ENCODE results near the gene NPHP4.

NPHP4 gene

DNA sequence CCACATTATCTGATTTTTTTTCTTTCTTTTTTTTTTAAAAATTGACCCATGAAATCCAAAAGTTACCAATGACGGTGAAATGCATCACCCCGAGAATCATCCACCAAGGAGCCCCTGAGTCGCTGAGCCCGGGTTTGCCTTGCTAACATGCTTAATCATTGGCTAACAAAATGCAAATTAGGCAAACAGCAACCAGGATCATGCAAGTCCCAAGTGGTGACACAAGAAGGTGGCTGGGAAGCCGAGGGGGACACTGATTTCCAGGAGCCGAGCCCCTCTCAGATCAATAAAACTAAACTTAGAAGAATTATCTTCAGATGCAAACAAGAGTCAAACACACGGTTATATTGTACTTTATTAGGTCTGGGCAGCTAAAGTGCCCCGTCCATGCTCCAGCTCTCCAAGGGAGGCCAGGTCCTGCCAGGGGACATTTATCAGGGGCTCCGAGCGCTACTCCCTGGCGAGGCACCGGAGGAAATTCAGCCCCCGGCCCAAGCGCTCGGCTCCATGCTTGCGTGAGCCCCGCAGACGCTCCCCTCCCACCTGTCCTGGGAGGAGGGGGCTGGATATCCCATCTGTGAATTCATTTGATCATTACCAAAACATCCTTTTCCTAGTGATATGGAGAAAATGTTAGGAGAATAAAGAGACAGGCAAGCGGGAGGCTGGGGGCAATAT, 154.1 kb downstream of the NPHP4 start:
- no peak overlapping the region for H3K4me3 ChIP-seq (ENCODE audit: low read length)
- no peaks in the 10 kb centered on the region for H3K27me3 ChIP-seq (ENCODE audit: control insufficient read depth, insufficient read depth, low read length)
- H3K36me3 ChIP-seq (ENCODE audit: control insufficient read depth, low read depth, low read length) = no peaks in the 10 kb centered on the region

DNA sequence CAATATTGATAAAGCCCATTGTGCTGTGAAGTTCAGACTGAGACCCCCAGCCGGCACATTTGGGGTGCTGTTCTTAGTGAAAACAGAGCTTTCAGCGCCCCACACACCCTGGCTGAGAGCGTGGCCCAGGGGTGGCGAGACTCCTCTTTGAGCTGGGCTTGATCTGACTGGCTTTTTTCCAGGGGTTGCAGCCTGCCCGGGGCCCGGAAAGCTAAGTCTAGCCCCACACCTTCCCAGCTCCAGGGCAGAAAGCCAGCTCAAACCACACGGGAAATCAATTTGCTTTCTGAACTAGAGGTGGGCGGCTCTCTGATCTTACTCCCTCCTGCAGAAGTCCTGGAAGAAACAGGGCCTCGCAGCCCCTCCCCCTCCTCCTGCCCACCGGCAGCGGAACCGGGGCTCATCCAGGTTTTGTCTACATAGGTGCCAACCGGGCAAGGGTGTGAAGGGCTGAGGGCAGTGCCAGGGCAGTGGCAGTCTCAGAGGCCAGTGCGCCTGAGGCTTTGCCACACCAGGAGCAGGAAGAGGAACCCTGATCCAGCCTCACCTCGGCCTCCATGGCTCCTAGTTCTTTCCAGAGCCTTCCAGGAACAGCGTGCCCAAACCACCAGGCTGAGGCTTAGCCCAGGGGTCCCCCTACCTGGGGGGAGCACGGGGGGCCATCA, 155.3 kb downstream of the NPHP4 start:
- Histone ChIP-seq H3K27ac (ENCODE audit: low read length) (no peak overlapping the region), H3K9me3 (ENCODE audit: control insufficient read depth, low read depth, low read length) (no peaks in the 10 kb centered on the region), H3K36me3 (ENCODE audit: control insufficient read depth, low read depth, low read length) (no peaks in the 10 kb centered on the region), H3K27me3 (ENCODE audit: control insufficient read depth, insufficient read depth, low read length) (no peaks in the 10 kb centered on the region), H3K4me3 (ENCODE audit: low read length) (no peak overlapping the region), H3K9ac (ENCODE audit: low read length) (no peak overlapping the region), H3K4me1 (ENCODE audit: control insufficient read depth, low read depth, low read length) (peaks cover 17% of the 10 kb centered on the region)

More for the DNA sequence above, 154.1 kb downstream of the NPHP4 start:
- H3K4me1 ChIP-seq (ENCODE audit: control insufficient read depth, low read depth, low read length) = peaks cover 10% of the 10 kb centered on the region
- no peaks in the 10 kb centered on the region for H3K9me3 ChIP-seq (ENCODE audit: control insufficient read depth, low read depth, low read length)
- no peak overlapping the region for H3K9ac ChIP-seq (ENCODE audit: low read length)
- no peak overlapping the region for H3K27ac ChIP-seq (ENCODE audit: low read length)

DNA sequence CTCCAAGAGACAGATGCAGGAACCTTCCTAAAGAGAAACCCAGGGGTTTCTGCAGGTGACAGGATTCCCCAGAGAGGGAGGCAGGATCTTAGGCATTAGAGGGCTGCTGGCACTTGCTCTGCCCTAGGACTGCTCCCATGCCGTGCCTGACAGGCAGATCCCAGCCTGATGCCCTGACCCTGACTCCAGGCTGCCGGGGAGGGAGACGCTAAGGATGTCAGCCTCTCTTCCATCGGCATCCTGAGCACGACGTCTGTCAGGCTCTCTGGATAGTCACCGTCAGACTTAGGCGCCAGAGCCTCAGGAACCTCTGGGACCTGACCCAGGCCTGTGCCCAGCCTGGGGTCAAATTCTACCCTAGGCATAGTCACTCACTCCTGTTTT, 157.1 kb downstream of the NPHP4 start:
- H3K27ac ChIP-seq (ENCODE audit: low read length) = no peak overlapping the region
- no peaks in the 10 kb centered on the region for H3K9me3 ChIP-seq (ENCODE audit: control insufficient read depth, low read depth, low read length)
- no peaks in the 10 kb centered on the region for H3K27me3 ChIP-seq (ENCODE audit: control insufficient read depth, insufficient read depth, low read length)
- peaks cover 25% of the 10 kb centered on the region for H3K4me1 ChIP-seq (ENCODE audit: control insufficient read depth, low read depth, low read length)
- no peaks in the 10 kb centered on the region for H3K36me3 ChIP-seq (ENCODE audit: control insufficient read depth, low read depth, low read length)
- no peak overlapping the region for H3K9ac ChIP-seq (ENCODE audit: low read length)
- no peak overlapping the region for H3K4me3 ChIP-seq (ENCODE audit: low read length)

DNA sequence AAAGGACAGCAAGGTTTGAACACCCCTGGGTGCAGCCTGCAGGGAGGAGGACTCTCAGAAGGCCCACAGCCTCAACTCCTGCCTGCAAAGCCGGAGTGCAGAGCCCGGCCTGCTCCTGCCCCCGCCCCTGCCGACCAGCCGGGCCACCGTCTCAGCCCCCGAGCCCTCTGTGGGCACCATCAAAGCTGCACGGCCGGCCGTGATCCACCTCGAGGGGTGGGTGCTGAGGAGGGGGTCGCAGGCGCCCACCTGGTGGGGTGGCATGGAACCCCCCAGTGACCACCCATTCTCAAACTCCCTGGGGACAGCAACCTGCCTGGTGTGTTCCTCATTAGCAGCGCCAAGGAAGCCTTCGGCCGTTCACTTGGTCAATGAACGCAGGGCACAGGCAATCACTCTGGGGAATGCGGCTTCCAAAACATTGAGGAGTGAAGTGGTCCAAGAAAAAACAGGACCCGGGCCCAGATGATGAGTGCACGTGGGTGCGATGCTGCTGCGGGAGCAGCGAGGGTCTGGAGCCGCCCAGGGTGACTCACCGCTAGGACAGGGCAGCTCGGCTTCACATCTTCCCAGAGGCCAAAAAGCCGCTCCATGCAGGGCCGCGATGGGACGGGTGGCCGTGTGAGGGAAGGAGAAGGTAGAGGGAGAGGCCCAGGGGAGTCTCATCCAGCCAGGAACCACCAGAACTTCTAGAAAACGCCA, 157.6 kb downstream of the NPHP4 start:
- peaks cover 25% of the 10 kb centered on the region for H3K4me1 ChIP-seq (ENCODE audit: control insufficient read depth, low read depth, low read length)
- H3K27me3 ChIP-seq (ENCODE audit: control insufficient read depth, insufficient read depth, low read length) = no peaks in the 10 kb centered on the region
- H3K4me3 ChIP-seq (ENCODE audit: low read length) = no peak overlapping the region
- H3K27ac ChIP-seq (ENCODE audit: low read length) = no peak overlapping the region
- H3K9ac ChIP-seq (ENCODE audit: low read length) = no peak overlapping the region
- H3K36me3 ChIP-seq (ENCODE audit: control insufficient read depth, low read depth, low read length) = no peaks in the 10 kb centered on the region
- H3K9me3 ChIP-seq (ENCODE audit: control insufficient read depth, low read depth, low read length) = no peaks in the 10 kb centered on the region

DNA sequence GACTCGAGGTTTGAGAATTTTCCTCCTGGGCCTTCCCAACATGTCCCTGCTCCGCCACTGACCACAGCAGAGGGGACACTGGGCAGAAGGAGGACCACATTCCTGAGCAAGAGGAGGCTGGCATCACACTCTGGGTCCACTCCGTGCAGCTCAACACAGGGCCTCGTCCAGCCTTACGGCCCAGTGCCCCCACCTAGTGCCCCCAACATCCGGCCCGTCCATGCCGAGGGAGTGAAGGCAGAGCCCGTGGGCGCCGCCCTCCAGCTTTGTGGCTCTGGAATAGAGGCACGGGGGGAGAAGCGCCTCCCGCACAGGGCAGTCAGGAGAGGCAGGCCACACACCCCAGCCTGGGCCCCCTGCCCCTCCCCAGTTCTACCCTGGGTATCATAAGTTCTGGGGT, 158.3 kb downstream of the NPHP4 start:
- Histone ChIP-seq H3K9ac (ENCODE audit: low read length) (no peak overlapping the region), H3K9me3 (ENCODE audit: control insufficient read depth, low read depth, low read length) (no peaks in the 10 kb centered on the region), H3K4me1 (ENCODE audit: control insufficient read depth, low read depth, low read length) (peaks cover 25% of the 10 kb centered on the region), H3K4me3 (ENCODE audit: low read length) (no peak overlapping the region), H3K36me3 (ENCODE audit: control insufficient read depth, low read depth, low read length) (no peaks in the 10 kb centered on the region), H3K27me3 (ENCODE audit: control insufficient read depth, insufficient read depth, low read length) (no peaks in the 10 kb centered on the region), H3K27ac (ENCODE audit: low read length) (no peak overlapping the region)

DNA sequence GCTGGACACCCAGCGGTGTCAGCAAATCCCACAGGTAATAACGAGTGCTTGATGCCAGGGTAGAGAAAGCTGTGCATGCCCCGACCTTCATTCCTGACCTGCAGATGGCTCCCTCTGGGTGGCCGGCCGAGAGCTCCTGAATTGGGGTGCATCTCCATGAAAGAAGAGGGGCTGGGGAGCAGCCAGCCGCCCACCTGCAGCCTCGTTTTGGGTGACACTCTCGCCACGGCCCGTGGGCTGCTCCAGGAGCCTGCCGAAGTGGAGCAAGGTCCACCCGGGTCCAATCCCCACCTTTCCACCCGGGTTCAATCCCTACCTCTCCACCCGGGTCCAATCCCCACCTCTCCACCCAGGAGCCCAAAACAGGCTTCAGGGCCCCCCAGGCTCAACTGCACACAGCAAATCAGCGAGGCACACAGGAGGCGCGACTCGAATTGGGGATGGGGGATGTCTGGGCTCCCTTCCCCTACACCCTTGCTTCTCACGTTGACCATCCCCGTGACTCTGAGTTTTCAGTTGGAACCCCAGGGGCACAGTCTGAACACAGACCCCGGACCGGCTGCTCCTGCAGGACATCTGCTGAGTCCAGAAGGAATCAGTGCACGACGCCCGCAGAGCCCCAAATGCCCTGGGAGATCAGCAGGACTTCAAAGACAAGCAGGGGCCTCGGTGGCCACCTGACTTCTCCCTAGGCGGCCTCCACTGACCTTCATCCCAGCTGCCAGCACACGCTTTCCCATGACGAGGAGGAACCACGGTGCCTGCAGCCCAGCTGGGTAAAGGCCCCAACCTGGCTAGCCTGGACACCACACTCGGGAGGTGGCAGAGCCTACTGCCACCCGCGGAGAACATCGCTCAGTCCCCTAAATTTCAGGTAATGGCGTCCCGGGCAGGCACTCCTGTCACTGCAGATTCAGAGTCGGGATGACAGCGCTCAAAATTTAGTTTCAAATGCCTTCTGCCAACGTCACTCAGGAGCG, 159.0 kb downstream of the NPHP4 start:
- Histone ChIP-seq H3K9me3 (ENCODE audit: control insufficient read depth, low read depth, low read length) (no peaks in the 10 kb centered on the region), H3K4me3 (ENCODE audit: low read length) (no peak overlapping the region), H3K36me3 (ENCODE audit: control insufficient read depth, low read depth, low read length) (no peaks in the 10 kb centered on the region), H3K27ac (ENCODE audit: low read length) (no peak overlapping the region), H3K27me3 (ENCODE audit: control insufficient read depth, insufficient read depth, low read length) (no peaks in the 10 kb centered on the region), H3K9ac (ENCODE audit: low read length) (no peak overlapping the region), H3K4me1 (ENCODE audit: control insufficient read depth, low read depth, low read length) (peaks cover 25% of the 10 kb centered on the region)

DNA sequence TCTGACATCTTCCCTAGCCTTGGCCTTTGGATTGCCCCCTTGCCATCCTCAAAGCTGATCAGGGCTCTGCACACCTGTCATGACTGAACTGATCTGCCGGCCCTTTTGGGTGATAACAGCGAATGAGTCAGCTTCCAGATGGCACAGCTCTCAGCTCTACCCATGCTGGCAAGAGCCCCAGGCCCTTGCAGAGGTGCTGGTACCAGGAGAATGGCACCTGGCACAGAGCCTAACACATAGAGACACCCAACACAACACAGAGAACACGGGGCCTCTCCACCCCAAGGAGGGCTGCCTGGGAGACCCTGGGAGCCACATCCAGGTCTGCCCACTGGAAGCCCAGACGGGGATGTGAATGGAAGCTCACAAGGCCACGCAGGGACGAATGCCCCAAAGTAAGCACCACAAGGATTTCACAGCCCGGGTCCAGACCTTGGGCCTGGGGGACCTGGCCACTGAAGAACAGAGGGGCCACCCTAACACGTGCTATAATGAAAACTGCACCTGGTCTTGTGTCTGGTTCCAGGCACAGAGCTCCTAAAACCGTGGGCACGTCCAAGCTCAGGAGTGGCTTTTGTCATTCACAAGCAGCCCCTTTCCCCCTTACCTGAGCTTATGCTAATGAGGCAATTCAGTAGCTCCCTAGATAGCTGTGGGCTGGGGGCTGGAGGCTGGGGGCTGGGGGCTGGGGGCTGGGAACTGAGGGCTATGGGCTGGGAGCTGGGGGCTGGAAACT, 160.5 kb downstream of the NPHP4 start:
- no peak overlapping the region for H3K4me3 ChIP-seq (ENCODE audit: low read length)
- H3K4me1 ChIP-seq (ENCODE audit: control insufficient read depth, low read depth, low read length) = peaks cover 19% of the 10 kb centered on the region
- no peaks in the 10 kb centered on the region for H3K36me3 ChIP-seq (ENCODE audit: control insufficient read depth, low read depth, low read length)
- H3K9me3 ChIP-seq (ENCODE audit: control insufficient read depth, low read depth, low read length) = no peaks in the 10 kb centered on the region
- H3K27me3 ChIP-seq (ENCODE audit: control insufficient read depth, insufficient read depth, low read length) = no peaks in the 10 kb centered on the region
- no peak overlapping the region for H3K27ac ChIP-seq (ENCODE audit: low read length)
- no peak overlapping the region for H3K9ac ChIP-seq (ENCODE audit: low read length)

DNA sequence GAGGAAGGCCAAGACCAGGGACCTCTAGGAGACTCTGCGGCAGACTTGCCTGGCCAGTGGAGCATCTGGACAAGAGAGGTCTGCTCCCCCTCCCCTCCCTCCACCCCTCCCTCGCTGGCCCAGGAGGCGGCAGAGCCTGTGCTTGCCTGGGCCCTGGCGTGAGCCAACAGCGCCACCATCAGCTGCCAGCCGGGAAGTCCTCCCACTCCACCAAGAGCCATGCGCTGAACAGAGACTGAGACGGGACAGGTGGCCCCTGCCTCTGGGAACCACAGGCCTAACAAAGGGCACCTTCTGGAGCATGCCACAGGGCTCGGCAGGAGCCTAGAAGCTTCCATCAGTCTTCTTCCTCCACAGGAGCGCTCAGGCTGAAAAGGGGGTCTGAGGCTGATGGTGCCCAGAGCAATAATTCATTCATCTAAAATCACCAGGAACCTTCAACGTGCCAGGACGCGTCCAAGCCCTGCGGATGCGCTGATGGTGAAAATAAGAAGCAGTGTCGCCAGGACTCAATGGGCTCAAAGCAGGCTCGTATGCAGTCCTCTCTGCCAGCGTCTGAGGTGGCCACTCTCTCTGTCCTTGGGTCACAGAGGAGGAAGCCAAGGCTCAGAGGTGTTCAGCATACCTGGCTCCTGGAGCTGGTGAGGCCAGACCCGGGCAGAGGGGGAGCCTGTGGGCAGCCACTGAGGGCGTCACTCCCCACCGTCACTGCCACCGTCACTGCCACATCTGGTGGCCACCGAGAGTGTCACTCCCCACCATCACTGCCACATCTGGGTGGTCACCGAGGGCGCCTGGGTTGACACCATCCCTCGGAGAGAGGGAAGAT, 161.2 kb downstream of the NPHP4 start:
- no peaks in the 10 kb centered on the region for H3K36me3 ChIP-seq (ENCODE audit: control insufficient read depth, low read depth, low read length)
- no peak overlapping the region for H3K4me3 ChIP-seq (ENCODE audit: low read length)
- no peaks in the 10 kb centered on the region for H3K27me3 ChIP-seq (ENCODE audit: control insufficient read depth, insufficient read depth, low read length)
- no peak overlapping the region for H3K9ac ChIP-seq (ENCODE audit: low read length)
- peaks cover 14% of the 10 kb centered on the region for H3K4me1 ChIP-seq (ENCODE audit: control insufficient read depth, low read depth, low read length)
- H3K9me3 ChIP-seq (ENCODE audit: control insufficient read depth, low read depth, low read length) = no peaks in the 10 kb centered on the region
- H3K27ac ChIP-seq (ENCODE audit: low read length) = no peak overlapping the region

DNA sequence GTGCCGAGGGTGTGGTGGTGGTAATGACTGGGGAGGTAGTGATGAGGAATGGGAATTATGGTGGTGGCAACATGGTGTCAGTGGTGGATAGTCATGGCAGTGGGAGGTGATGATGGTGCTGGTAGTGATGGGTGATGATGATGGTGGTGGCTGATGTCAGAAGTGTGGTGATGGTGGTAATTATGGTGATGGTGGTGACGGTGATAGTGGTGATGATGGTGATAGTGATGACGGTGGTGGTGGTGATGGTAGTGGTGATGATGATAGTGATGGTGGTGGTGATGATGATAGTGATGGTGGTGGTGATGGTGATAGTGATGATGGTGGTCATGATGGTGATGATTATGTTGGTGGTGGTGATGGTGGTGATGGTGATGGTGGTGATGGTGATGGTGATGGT, 162.8 kb downstream of the NPHP4 start:
- Histone ChIP-seq H3K4me1 (ENCODE audit: control insufficient read depth, low read depth, low read length) (peaks cover 14% of the 10 kb centered on the region), H3K27me3 (ENCODE audit: control insufficient read depth, insufficient read depth, low read length) (no peaks in the 10 kb centered on the region), H3K27ac (ENCODE audit: low read length) (no peak overlapping the region), H3K9ac (ENCODE audit: low read length) (no peak overlapping the region), H3K36me3 (ENCODE audit: control insufficient read depth, low read depth, low read length) (no peaks in the 10 kb centered on the region), H3K9me3 (ENCODE audit: control insufficient read depth, low read depth, low read length) (no peaks in the 10 kb centered on the region), H3K4me3 (ENCODE audit: low read length) (no peak overlapping the region)

DNA sequence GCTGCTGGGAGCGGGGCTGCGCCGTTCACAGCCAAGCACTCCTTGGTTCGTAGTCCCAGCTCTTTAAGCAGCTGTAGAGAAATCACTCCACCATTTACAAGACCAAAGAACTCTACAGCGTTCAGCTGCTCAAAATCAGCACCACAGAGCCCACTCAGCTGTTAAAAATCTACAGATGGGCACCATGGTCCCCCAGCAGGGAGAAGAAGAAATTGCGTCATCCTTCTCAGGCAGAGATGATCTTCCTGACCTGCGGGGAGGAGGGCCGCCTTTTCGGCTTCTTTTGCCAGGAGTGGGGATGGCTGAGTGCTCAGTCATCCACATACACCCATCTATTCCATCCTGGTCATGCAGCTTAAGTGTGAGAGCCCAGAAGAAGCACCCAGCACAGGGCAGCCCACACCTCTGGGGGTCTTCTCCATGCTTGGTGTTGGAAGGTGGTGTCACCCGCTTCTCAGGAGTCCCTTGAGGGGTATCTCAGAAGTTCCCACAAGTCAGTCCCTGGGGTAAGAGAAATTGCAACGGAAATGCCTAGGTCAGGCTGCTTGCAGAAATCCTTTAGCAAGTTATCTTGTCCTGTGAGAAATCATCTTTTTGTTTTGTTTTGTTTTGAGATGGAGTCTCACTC, 163.8 kb downstream of the NPHP4 start:
- H3K9ac ChIP-seq (ENCODE audit: low read length) = no peak overlapping the region
- no peaks in the 10 kb centered on the region for H3K9me3 ChIP-seq (ENCODE audit: control insufficient read depth, low read depth, low read length)
- H3K27me3 ChIP-seq (ENCODE audit: control insufficient read depth, insufficient read depth, low read length) = no peaks in the 10 kb centered on the region
- no peak overlapping the region for H3K27ac ChIP-seq (ENCODE audit: low read length)
- no peak overlapping the region for H3K4me3 ChIP-seq (ENCODE audit: low read length)
- no peaks in the 10 kb centered on the region for H3K36me3 ChIP-seq (ENCODE audit: control insufficient read depth, low read depth, low read length)
- H3K4me1 ChIP-seq (ENCODE audit: control insufficient read depth, low read depth, low read length) = peaks cover 14% of the 10 kb centered on the region

Data from iPS-18a (cell line).